Type B pancreatic cell (in vitro differentiated cells): ENCODE data around the gene PPIF. TPM values are rescaled to one million over a fixed set of nuclear protein-coding genes. Genes with fewer than 3 reads are reported as not detected.

Source experiments
- DNase-seq: peaks from one replicate; pipeline ENCODE4 v3.0.0; 2021; ENCODE audit warnings: mixed read lengths; ENCODE audit not compliant: unreplicated experiment; ENCODE audit errors: extremely low spot score
- H3K27ac Mint-ChIP-seq: 2 replicates; pipeline ENCODE4 v1.8.0; 2021; ENCODE audit warnings: mild to moderate bottlenecking, mixed read lengths
- H3K27me3 Mint-ChIP-seq: 2 replicates; pipeline ENCODE4 v1.8.0; 2021; ENCODE audit warnings: mixed read lengths
- H3K36me3 Mint-ChIP-seq: 2 replicates; pipeline ENCODE4 v1.8.0; 2021; ENCODE audit warnings: mixed read lengths
- H3K4me1 Mint-ChIP-seq: one replicate; pipeline ENCODE4 v1.8.0; 2021; ENCODE audit warnings: mixed read lengths; ENCODE audit not compliant: unreplicated experiment
- H3K4me3 Mint-ChIP-seq: 2 replicates; pipeline ENCODE4 v1.8.0; 2021; ENCODE audit warnings: mild to moderate bottlenecking, mixed read lengths
- H3K9me3 Mint-ChIP-seq: 2 replicates; pipeline ENCODE4 v1.8.0; 2021; ENCODE audit warnings: mixed read lengths
- total RNA-seq: library from RNA; stranded (reverse); gene quantifications from 2 replicates; pipeline ENCODE4 v1.2.1, GENCODE V29; 2021; ENCODE audit warnings: low replicate concordance
- TF ChIP-seq, protein P1 (sequence below): fragments of 200-600 bp; sonication (generic); conservative IDR thresholded peaks from 2 replicates; pipeline ENCODE4 v1.5.0; 2021; ENCODE audit warnings: antibody characterized with exemption, mild to moderate bottlenecking

Gene PPIF
- total RNA-seq, 1 donor from 2014 or later = 67.5 TPM

DNA sequence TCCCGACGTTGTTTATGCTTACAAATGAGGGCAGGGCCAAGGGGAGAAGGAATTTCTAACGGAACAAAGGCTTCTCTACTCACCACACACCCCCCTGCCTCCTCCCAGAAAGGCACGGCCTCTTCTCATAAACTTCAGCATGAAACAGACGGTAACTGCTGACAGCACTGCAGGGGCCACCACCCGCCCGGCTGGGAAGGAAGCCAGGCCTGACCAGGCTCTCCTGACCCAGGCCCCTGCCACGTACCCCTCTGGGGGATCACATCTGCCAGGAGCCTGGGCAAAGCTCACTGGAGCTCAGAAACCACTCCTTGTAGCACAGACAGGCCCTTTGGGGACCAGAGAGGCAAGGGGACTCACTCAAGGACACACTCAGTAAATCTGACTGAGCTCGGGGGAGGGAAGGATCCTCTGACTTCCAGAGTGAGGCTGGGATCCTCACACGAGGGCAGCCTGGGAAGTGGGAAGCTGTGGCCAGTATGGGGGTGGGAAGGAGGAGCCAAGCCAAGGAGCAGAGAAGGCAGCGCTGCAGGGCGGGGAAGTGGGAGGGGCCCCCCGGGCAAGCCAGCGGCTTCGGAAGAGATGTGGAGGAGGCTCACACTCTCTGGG lies 52.1 kb downstream of the PPIF start:
- Mint-ChIP-seq H3K4me1 (peaks cover 59% of the 10 kb centered on the region), H3K9me3 (no peaks in the 10 kb centered on the region), H3K27me3 (no peaks in the 10 kb centered on the region), H3K4me3 (peak overlapping the region; percentile 34), H3K27ac (peak overlapping the region; percentile 81), H3K36me3 (no peaks in the 10 kb centered on the region)
- no peak for DNase-seq
- TF ChIP-seq, protein P1, sequence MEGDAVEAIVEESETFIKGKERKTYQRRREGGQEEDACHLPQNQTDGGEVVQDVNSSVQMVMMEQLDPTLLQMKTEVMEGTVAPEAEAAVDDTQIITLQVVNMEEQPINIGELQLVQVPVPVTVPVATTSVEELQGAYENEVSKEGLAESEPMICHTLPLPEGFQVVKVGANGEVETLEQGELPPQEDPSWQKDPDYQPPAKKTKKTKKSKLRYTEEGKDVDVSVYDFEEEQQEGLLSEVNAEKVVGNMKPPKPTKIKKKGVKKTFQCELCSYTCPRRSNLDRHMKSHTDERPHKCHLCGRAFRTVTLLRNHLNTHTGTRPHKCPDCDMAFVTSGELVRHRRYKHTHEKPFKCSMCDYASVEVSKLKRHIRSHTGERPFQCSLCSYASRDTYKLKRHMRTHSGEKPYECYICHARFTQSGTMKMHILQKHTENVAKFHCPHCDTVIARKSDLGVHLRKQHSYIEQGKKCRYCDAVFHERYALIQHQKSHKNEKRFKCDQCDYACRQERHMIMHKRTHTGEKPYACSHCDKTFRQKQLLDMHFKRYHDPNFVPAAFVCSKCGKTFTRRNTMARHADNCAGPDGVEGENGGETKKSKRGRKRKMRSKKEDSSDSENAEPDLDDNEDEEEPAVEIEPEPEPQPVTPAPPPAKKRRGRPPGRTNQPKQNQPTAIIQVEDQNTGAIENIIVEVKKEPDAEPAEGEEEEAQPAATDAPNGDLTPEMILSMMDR = no peak

DNA sequence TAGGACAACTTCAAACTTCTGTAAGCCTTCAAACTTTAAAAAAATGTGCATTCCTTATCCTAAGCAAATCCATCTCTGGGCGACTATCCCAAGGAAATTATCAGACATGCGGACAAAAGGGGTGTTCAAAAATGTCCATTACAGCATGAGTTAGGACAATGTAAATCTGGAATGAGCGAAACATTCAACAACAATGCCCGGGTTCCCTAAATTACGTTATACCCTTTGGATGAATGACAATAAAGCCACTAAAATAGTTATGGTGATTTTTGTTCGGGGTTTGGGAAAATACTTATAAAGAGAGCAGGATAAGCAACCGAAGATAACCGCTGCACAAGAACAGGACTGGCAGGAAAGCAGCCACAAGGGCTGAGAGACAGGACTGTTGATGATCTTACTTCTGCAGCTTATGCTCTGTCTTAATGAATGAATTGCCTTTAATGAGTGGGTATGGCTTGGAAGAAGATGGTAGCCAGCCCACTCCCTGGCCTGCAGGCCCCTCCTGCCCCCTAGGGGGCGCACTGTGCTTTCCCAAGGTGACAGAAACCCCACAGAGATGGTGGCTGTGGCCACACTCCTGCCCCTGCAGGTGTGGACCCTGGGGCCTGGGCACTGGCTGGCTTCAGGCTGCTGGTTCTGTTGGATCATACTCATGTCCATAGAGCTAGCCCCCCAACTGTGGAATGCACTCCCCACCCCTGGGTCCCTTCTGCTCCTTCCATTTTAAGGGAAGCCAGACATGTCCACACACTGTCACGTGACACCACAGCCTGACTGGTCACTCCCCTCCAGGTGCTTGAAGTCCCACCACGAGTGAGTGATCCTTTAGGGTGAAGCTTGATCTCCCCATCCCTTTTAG lies 53.1 kb downstream of the PPIF start:
- Mint-ChIP-seq H3K36me3 (no peaks in the 10 kb centered on the region), H3K4me1 (peaks cover 70% of the 10 kb centered on the region), H3K27me3 (no peaks in the 10 kb centered on the region), H3K4me3 (no peak overlapping the region), H3K27ac (peak overlapping the region; percentile 81), H3K9me3 (no peaks in the 10 kb centered on the region)
- DNase-seq = no peak
- TF ChIP-seq, protein P1 = peak; percentile 78

DNA sequence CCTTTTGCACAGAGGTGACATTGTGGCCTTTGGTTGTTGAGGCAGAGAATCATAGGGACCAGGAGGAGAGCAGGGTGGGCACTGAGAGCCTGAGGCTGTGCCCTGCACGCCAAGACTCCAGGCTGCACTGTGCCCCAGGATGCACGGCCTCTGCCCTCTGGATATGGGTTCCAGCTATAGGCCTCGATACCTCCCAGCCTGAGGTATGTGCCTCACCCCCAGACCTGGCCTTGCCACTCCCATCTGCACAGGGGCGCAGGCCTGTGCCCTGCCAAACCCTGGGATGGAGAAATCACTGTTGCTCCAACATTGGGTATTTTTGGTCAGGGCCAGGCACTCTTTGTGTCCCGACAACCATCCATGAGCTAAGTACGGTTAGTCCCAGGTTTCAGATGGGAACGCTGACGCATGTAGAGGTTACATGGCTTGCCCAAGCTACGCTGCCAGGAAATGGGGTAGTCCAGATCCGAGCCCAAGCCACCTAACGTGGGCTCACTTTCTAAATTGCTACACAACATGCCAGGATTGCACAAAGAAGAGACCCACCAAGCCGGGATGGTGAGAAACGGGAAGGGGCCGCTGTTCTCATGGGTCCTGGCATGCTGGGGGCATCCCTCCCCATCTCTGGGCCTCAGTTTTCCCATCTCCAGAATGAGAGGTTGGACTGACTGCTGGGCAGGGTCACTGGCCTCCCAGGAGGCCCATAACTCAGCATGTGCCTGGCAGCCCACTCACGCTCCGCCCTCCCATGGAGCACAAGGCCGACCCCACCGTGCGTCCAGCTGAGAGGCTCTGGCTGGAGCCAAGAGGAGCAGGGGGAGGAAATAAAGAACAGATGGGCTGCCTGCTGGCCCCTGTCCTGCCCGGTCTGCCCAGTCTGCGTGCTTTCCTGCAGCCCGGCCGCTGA lies 54.0 kb downstream of the PPIF start:
- H3K4me3 Mint-ChIP-seq = peak overlapping the region; percentile 34
- H3K9me3 Mint-ChIP-seq = no peaks in the 10 kb centered on the region
- TF ChIP-seq, protein P1 = no peak
- H3K27ac Mint-ChIP-seq = no peak overlapping the region
- no peak for DNase-seq
- H3K4me1 Mint-ChIP-seq = peaks cover 79% of the 10 kb centered on the region
- no peaks in the 10 kb centered on the region for H3K27me3 Mint-ChIP-seq
- H3K36me3 Mint-ChIP-seq = no peaks in the 10 kb centered on the region

DNA sequence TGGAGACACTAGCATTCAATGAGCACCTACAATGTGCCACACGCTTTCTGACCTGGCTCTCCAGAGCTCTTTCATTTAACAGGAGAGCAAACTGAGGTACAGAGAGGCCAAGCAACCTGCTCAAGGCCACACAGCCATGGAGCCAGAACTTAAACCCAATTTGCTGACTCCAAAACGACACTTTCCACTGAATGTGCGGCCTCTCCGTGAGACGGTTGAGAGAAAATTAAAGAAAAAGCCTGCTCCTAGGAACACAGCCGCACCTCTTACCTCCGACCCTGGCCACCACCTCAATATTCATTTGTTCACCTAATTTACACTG lies 55.3 kb downstream of the PPIF start:
- peaks cover 77% of the 10 kb centered on the region for H3K4me1 Mint-ChIP-seq

DNA sequence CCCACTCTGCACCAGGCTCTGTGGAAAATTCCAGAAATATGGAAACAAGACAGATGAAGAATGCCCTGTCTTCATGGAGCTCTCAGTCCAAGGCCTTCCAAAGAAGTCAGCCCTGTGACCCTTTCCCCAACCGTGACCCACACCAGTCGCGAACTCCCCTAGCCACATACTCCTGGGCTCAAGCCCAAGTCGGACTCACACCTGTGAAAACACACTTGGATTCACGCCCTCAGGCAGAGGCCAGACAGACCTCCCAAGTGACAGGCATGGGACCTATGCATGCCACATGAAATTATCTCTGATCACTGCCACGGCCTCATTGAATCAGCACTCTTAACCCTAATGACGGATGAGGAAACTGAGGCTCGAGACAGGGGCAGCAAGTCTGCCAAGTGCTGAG lies 55.7 kb downstream of the PPIF start:
- TF ChIP-seq, protein P1 = no peak
- Mint-ChIP-seq H3K9me3 (no peaks in the 10 kb centered on the region), H3K4me3 (peak overlapping the region; percentile 19), H3K27ac (peak overlapping the region; percentile 73), H3K4me1 (peaks cover 75% of the 10 kb centered on the region), H3K27me3 (no peaks in the 10 kb centered on the region), H3K36me3 (no peaks in the 10 kb centered on the region)
- no peak for DNase-seq

More for the DNA sequence above, 55.3 kb downstream of the PPIF start:
- no peaks in the 10 kb centered on the region for H3K27me3 Mint-ChIP-seq
- no peak overlapping the region for H3K27ac Mint-ChIP-seq
- H3K36me3 Mint-ChIP-seq = no peaks in the 10 kb centered on the region
- peak overlapping the region; percentile 19 for H3K4me3 Mint-ChIP-seq
- no peak for DNase-seq
- TF ChIP-seq, protein P1 = no peak
- H3K9me3 Mint-ChIP-seq = no peaks in the 10 kb centered on the region
